HG03342 (cell line): ENCODE measurements around the gene SECISBP2.
"Not testable (repeated sequence)": the region's sequence is repeated elsewhere in the genome, so short reads cannot be mapped to it uniquely, and the experiment has no call there.

Experiments used
- ATAC-seq: cut with Tn5 transposase; IDR thresholded peaks from one replicate; pipeline ENCODE4 v1.9.1; 2021; ENCODE audit warnings: mild to moderate bottlenecking, moderate library complexity; ENCODE audit not compliant: unreplicated experiment

The SECISBP2 gene

GRCh38 chr9:89318123-89319014 lies at the start of gene SECISBP2:
Gene SECISBP2 (plus strand): TSS chr9:89318500. CDS start chr9:89318577, 77 bp downstream.
- peak; percentile 83 for ATAC-seq

GRCh38 chr9:89273528-89274279 lies 44.6 kb upstream of the SECISBP2 start:
- ATAC-seq, result no peak

GRCh38 chr9:89274838-89275237 lies 43.5 kb upstream of the SECISBP2 start:
- no peak for ATAC-seq

- not testable (repeated sequence) for ATAC-seq
These were observed 42.3 kb upstream of the SECISBP2 start for GRCh38 chr9:89276040-89276439.

- no peak for ATAC-seq
These were observed 41.3 kb upstream of the SECISBP2 start for GRCh38 chr9:89277043-89277442.

- ATAC-seq, result peak; percentile 76
These were observed 40.8 kb upstream of the SECISBP2 start for GRCh38 chr9:89277454-89277853.

- ATAC-seq, result no peak
These were observed 39.7 kb upstream of the SECISBP2 start for GRCh38 chr9:89278551-89278950.

GRCh38 chr9:89278997-89279739 lies 39.1 kb upstream of the SECISBP2 start:
- no peak for ATAC-seq

- no peak for ATAC-seq
These were observed 37.2 kb upstream of the SECISBP2 start for GRCh38 chr9:89281106-89281505.

- not testable (repeated sequence) for ATAC-seq
These were observed 35.9 kb upstream of the SECISBP2 start for GRCh38 chr9:89282248-89282968.

GRCh38 chr9:89284076-89284475 lies 34.2 kb upstream of the SECISBP2 start:
- ATAC-seq, result no peak

GRCh38 chr9:89291741-89292140 lies 26.6 kb upstream of the SECISBP2 start:
- ATAC-seq, result no peak

GRCh38 chr9:89293014-89293413 lies 25.3 kb upstream of the SECISBP2 start:
- ATAC-seq, result no peak

GRCh38 chr9:89295400-89295799 lies 22.9 kb upstream of the SECISBP2 start:
- ATAC-seq, result no peak

- ATAC-seq, result not testable (repeated sequence)
These were observed 16.3 kb upstream of the SECISBP2 start for GRCh38 chr9:89301996-89302395.

- ATAC-seq, result no peak
These were observed 14.1 kb upstream of the SECISBP2 start for GRCh38 chr9:89304020-89304833.

- ATAC-seq, result no peak
These were observed 13.5 kb upstream of the SECISBP2 start for GRCh38 chr9:89304834-89305188.

GRCh38 chr9:89305868-89306267 lies 12.4 kb upstream of the SECISBP2 start:
- no peak for ATAC-seq

- ATAC-seq, result no peak
These were observed 9.1 kb upstream of the SECISBP2 start for GRCh38 chr9:89309166-89309565.
